NCI-H2029 treated with DMSO at 0.1 percent for 48 hours (cell line): Measurements from ENCODE around the gene OXSM.

Experiments used
- DNase-seq: peaks from one replicate; lab custom pipeline; 2025; lab: John Stamatoyannopoulos, UW

The OXSM gene

GRCh38 chr3:25789596-25790556, at the start of gene OXSM:
Gene OXSM (plus strand): TSS chr3:25790090. CDS start chr3:25791021, 931 bp downstream.
- peak; percentile 61 for DNase-seq

GRCh38 chr3:25744470-25744869, 45.4 kb upstream of the OXSM start:
- DNase-seq = no peak

- no peak for DNase-seq
These were observed 42.9 kb upstream of the OXSM start for GRCh38 chr3:25747033-25747432.

GRCh38 chr3:25748189-25748588, 41.7 kb upstream of the OXSM start:
- no peak for DNase-seq

GRCh38 chr3:25749031-25749581, 40.8 kb upstream of the OXSM start:
- DNase-seq = no peak

- no peak for DNase-seq
These were observed 38.8 kb upstream of the OXSM start for GRCh38 chr3:25751048-25751447.

GRCh38 chr3:25751725-25752124, 38.2 kb upstream of the OXSM start:
- DNase-seq = no peak

GRCh38 chr3:25768851-25769250, 21.0 kb upstream of the OXSM start:
- DNase-seq = no peak

- DNase-seq = no peak
These were observed 14.0 kb upstream of the OXSM start for GRCh38 chr3:25775936-25776335.

GRCh38 chr3:25780618-25781017, 9.3 kb upstream of the OXSM start:
- no peak for DNase-seq

GRCh38 chr3:25781145-25781757, 8.6 kb upstream of the OXSM start:
- no peak for DNase-seq

- DNase-seq = no peak
These were observed 7.9 kb upstream of the OXSM start for GRCh38 chr3:25781758-25782594.

GRCh38 chr3:25782636-25782937, 7.3 kb upstream of the OXSM start:
- DNase-seq = no peak

GRCh38 chr3:25782938-25783660, 6.8 kb upstream of the OXSM start, which contains the start of gene NGLY1:
Gene NGLY1 (minus strand): TSS chr3:25783443. CDS start chr3:25783390, 53 bp downstream.
- DNase-seq = peak; percentile 57

- peak; percentile 18 for DNase-seq
These were observed 6.0 kb upstream of the OXSM start for GRCh38 chr3:25783661-25784512.

- no peak for DNase-seq
These were observed 4.9 kb upstream of the OXSM start for GRCh38 chr3:25784971-25785370.

- DNase-seq = no peak
These were observed 4.1 kb upstream of the OXSM start for GRCh38 chr3:25785826-25786225.

- DNase-seq = no peak
These were observed 2.2 kb upstream of the OXSM start for GRCh38 chr3:25787689-25788088.

GRCh38 chr3:25789209-25789595, 688 bp upstream of the OXSM start:
- no peak for DNase-seq

GRCh38 chr3:25801786-25802185, 11.9 kb downstream of the OXSM start:
- no peak for DNase-seq

GRCh38 chr3:25803833-25804232, 13.9 kb downstream of the OXSM start:
- no peak for DNase-seq
